Measurements from ENCODE around the gene AIRE.

GRCh38 chr21:44325386-44326271, 40.0 kb downstream of the AIRE start:
- TF ChIP-seq POLR2A (IDR thresholded peaks at IDR 0.05): no peak
- TF ChIP-seq CTCF (IDR thresholded peaks at IDR 0.05): no peak
- no peak for TF ChIP-seq POLR2AphosphoS5 (IDR thresholded peaks at IDR 0.05)
